KOPT-K1 (cell line): Measurements from ENCODE around the gene GABRB3.
"Not testable (repeated sequence)": the region's sequence is repeated elsewhere in the genome, so short reads cannot be mapped to it uniquely, and the experiment has no call there.

Experiments used
- H3K27ac ChIP-seq: fragments of 200-600 bp; sonication (generic); 2 replicates; pipeline ENCODE4 v1.5.1; 2016; ENCODE audit warnings: antibody characterized with exemption, mild to moderate bottlenecking, low read depth, low read length; ENCODE audit not compliant: poor library complexity, severe bottlenecking
- H3K36me3 ChIP-seq: fragments of 200-600 bp; sonication (generic); 2 replicates; pipeline ENCODE4 v1.5.1; 2017; ENCODE audit warnings: antibody characterized with exemption, mild to moderate bottlenecking, low read length, moderate library complexity; ENCODE audit not compliant: insufficient read depth
- H3K9me3 ChIP-seq: fragments of 200-600 bp; sonication (generic); 2 replicates; pipeline ENCODE4 v1.5.1; 2017; ENCODE audit warnings: antibody characterized with exemption, low read length, mild to moderate bottlenecking; ENCODE audit not compliant: insufficient read depth, poor library complexity, severe bottlenecking

Gene GABRB3

DNA sequence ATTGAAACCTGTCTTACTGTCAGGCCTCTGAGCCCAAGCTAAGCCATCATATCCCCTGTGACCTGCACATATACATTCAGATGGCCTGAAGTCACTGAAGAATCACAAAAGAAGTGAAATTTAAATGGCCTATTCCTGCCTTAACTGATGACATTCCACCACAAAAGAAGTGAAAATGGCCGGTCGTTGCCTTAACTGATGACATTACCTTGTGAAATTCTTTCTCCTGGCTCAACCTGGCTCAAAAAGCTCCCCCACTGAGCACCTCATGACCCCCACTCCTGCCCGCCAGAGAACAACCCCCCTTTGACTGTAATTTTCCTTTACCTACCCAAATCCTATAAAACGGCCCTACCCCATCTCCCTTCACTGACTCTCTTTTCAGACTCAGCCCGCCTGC lies 53.0 kb downstream of the GABRB3 start:
- not testable (repeated sequence) for H3K36me3 ChIP-seq, H3K27ac ChIP-seq

DNA sequence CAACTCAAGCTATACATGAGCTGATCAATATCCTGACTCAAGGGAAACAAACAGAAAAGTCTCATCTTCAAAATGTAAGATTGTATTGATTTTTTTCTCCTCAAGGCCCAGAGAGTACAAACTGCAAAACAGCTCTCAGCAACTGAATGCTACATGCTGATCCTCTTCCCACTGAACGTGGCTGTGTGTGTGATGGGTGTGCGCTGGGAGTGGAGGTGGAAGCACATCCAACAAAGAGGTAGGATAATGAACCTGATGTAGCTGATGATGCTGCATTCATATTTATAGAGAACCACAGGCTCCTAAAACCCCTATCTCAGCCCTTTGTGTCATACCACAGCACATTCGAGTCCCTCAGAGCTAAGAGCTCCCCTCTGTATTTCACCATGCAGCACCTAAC lies 56.8 kb downstream of the GABRB3 start:
- Histone ChIP-seq H3K9me3 (no peaks in the 10 kb centered on the region), H3K36me3 (no peaks in the 10 kb centered on the region), H3K27ac (peak overlapping the region; percentile 57)

More for the DNA sequence above, 53.0 kb downstream of the GABRB3 start:
- H3K9me3 ChIP-seq, result not testable (repeated sequence)

DNA sequence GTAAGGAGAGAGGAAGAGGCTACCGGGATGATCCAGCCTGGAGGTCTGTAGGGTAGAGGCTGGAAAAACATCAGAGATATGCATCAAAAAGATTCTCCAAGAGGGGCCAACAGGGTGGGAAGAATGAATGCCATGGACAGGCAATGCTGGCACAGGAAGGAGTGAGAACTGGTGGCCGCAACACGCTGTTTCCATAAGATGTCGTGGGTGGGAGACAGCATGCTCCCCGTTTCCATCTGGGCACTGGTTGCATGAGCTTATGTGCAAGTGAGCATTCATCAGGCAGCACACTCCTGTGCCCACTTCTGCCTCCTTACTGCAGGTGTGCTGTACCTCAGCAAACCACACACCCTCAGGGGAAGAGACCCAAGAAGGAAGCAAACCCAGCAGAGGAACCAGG lies 59.4 kb downstream of the GABRB3 start:
- Histone ChIP-seq H3K36me3 (no peaks in the 10 kb centered on the region), H3K9me3 (no peaks in the 10 kb centered on the region), H3K27ac (peak overlapping the region; percentile 14)

DNA sequence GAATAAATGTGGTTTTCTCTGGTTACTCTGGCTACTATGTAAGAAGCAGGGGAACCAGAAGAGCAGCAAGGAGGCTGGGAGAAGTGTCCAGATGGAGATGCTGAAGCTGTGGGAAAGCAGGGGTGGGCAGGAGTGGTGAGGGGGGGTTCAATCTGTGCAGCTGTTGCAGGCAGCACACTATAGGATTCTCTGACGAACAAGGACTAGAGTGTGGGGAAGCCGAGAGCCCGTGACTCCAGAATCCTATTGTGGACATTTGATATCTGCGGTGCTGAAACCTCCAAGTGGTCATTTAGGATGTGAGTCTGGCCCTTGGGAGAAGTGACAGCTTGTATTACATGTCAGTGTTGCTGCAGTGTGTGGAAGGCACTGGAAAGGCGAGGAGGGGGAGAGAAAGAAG lies 60.5 kb downstream of the GABRB3 start:
- no peak overlapping the region for H3K27ac ChIP-seq
- no peaks in the 10 kb centered on the region for H3K9me3 ChIP-seq
- H3K36me3 ChIP-seq, result no peaks in the 10 kb centered on the region

DNA sequence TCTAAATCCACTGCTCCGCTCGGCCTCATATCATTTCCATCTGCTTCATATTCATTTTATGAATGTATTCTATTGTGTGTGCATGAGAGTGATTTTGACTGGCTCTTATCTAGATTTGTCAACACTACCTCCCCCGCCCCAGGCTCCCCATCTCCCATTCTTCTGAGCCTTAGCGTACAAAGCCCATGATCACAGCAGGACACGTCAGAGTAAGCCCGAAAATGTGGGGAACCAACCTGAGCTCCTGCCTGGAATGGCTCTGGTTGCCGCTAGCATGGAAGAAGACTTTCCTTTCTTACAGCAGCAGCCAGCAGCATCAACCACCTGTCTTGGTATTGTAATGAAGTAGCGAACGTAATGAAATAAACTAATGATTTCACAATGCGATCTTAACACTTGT lies 61.4 kb downstream of the GABRB3 start:
- Histone ChIP-seq H3K27ac (no peak overlapping the region), H3K9me3 (no peaks in the 10 kb centered on the region), H3K36me3 (no peaks in the 10 kb centered on the region)

DNA sequence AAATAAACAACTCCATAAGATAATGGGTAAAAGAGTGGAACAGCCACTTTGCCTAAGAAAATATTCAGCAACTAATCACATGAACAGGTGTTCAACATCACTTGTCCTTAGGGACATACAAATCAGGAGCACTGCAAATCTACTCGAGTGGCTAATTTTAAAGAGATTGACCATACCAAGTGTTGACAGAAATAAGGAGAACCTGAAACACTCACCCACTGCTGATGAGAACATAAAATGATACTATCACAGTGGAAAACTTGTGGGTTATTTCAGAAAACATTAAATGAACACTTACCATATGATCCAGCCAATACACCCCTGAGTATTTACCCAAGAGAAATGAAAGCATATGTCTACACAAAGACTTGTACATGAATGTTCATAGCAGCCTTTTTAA lies 70.5 kb downstream of the GABRB3 start:
- H3K9me3 ChIP-seq, result no peaks in the 10 kb centered on the region

DNA sequence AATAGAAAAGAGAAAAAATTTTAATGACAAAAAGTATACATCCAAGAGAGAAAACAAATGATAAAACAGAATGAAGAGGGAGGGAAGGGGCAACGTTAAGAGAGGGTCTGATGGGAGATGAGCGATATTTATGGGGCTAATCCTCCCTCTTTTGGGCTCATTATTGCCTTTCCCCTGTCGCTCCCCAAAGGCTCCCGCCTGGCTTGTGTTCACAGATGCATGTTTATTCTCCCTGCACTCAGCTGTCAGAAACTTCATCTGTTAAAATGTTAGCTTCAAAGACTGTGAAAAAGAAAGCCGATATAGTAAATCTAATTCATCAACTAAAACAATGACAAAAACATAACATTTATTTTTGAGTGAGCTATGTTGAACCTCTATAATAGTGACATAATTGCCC lies 74.3 kb downstream of the GABRB3 start:
- no peaks in the 10 kb centered on the region for H3K36me3 ChIP-seq
- peaks cover 9% of the 10 kb centered on the region for H3K9me3 ChIP-seq
- H3K27ac ChIP-seq, result no peak overlapping the region

More for the DNA sequence above, 70.5 kb downstream of the GABRB3 start:
- Histone ChIP-seq H3K36me3 (no peaks in the 10 kb centered on the region), H3K27ac (no peak overlapping the region)

DNA sequence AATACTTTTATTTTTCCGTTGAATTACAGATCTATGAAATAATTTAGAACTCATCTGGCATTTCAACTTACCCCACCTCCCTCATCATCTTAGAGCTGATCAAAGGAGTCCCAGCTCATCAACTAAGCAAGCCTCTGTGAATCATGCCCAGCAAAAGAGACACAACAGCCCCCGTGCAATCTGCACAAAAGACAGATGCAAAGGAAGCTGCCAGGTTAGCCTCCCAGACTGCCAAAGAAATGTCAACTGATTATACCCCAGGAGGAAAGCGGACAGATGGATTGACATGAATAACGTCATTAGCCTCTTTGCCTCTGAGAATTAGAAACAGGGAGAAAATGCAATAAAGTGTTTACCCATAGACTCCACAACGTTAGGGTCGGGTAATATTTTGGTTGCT lies 75.0 kb downstream of the GABRB3 start:
- Histone ChIP-seq H3K9me3 (peaks cover 13% of the 10 kb centered on the region), H3K27ac (no peak overlapping the region)

DNA sequence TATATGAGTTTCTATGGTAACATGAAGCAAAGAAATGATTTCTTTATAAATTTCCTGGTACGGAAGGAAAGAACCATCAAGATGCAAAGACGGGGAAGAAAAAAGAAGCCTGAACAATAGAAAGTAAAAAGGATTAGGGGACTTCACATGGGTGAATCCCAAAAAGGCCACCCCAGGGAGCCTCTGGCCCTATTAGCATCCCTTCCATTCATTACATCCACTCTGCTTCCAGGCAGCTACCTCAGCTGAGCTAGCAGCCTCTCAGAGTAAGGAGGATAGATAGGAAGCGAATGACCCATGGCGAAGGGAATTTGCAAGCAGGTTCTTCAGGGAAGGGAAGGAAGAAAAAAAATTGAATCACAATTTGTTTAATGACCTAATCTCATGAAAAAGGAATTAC lies 81.6 kb downstream of the GABRB3 start:
- H3K9me3 ChIP-seq, result peaks cover 13% of the 10 kb centered on the region
- no peak overlapping the region for H3K27ac ChIP-seq

More for the DNA sequence above, 75.0 kb downstream of the GABRB3 start:
- no peaks in the 10 kb centered on the region for H3K36me3 ChIP-seq

DNA sequence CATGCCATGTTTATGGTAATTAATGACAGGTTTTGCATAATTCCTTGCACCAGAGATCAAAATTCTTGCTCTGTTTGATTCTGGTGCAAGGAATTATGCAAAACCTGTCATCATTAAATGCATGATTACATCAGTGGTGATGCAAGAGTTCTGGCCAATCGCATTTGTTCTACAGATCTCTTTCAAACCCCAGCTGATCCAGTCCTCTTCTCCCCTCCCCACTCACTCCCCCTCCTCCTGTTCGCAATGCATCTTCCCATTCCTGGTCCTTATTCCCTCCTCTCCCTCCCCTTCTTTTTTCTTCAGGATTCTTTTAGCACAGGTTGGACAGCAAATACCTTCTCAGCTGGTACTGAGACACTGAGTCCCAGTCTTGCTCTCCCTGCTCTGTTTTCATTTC lies 82.1 kb downstream of the GABRB3 start:
- Histone ChIP-seq H3K36me3 (no peaks in the 10 kb centered on the region), H3K27ac (no peak overlapping the region), H3K9me3 (peaks cover 13% of the 10 kb centered on the region)

More for the DNA sequence above, 81.6 kb downstream of the GABRB3 start:
- H3K36me3 ChIP-seq, result no peaks in the 10 kb centered on the region

DNA sequence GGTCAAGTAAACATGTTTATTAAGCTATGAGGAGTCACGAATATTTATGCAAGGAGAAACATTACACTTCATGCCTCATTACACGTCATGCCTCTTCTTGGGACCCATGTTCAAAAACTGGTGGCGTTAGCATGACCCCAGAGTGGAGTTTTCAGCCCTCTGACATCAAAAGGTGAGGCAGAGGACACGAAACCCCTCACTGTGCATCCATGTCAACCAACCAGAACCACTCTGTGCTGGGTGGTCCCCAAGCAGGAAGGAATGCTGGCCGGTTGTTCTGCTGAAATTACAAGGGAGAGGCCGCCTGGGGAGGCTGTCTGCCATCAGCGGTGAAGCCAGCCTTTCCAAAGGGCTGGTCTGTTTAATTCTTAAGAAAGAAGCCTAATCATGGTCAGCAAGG lies 83.4 kb downstream of the GABRB3 start:
- Histone ChIP-seq H3K36me3 (no peaks in the 10 kb centered on the region), H3K9me3 (peaks cover 10% of the 10 kb centered on the region), H3K27ac (no peak overlapping the region)

DNA sequence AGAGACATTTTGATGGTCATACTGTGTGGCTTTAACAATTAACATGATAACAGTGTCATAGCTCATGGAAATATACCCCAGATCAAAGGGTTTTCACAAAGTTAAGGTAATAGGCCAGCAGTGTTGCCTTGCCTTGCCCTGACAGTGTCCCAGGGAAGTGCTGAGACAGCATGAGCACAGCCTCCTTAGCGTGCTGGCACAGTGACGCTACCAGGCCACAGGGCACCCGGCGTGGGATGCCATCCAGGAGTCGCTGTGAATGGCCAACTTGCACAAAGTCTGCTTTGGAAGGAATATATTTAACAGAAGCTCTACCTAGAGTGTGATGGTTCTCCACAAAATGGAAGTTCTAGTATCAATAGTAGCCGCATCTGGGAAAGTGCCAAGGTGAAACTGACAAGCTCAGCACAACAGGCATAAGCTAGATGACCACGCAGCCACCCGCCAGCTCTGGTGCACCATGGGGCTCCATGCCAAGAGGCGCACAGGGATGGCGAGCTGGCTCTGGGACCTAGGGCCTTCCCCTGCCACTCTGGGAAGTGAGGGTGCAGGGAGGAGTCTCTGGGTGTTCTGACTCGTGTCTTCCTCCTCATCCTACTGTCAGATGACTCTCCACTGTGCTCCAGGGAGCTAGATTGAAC lies 86.2 kb downstream of the GABRB3 start:
- Histone ChIP-seq H3K9me3 (no peaks in the 10 kb centered on the region), H3K27ac (no peak overlapping the region)

DNA sequence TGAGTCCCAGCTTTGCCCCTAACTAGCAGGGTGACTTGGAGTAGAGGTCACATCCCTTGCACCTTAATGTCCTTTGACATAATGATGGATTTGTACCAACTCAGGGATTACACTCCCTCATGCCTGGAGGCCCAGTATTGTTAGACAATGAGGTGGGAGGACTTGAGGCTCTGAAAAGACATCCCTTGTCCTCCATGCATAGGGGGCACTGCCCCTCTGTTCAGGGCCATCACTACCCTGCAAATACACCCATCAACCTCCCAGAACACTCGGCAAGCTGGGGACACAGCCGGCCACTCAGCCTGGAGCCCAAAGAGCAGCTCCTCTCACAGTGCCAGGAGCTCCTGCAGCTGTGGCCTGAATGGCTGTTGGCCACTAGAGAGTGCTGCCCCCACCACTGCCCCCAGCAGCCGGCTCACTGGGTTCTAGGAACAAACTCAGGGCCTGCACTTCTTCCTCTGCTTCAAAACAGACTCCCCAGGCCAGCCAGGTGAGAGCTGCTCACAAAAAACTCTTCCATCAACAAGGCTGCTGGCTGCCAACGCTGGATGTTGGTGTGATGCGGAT lies 90.2 kb downstream of the GABRB3 start:
- H3K36me3 ChIP-seq, result no peaks in the 10 kb centered on the region
- no peaks in the 10 kb centered on the region for H3K9me3 ChIP-seq
- H3K27ac ChIP-seq, result no peak overlapping the region

More for the DNA sequence above, 86.2 kb downstream of the GABRB3 start:
- no peaks in the 10 kb centered on the region for H3K36me3 ChIP-seq

DNA sequence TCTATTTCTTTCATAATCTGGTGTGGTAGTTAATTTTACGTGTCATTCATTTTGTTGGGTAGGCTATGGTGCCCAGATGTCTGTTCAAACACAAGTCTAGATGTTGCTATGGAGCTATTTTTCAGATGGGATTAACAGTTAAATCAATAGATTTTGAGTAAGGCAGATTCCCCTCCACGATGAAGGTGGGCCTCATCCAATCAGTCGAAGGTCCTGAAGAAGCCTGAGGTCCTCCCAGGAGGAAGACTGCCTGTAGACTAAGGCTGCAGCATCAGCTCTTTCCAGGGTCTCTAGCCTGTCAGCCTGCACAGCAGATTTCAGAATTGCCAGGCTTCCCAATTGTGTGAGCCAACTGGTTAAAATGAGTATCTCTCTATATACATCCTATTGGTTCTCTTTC lies 92.9 kb downstream of the GABRB3 start:
- Histone ChIP-seq H3K27ac (no peak overlapping the region), H3K36me3 (no peaks in the 10 kb centered on the region), H3K9me3 (no peaks in the 10 kb centered on the region)

DNA sequence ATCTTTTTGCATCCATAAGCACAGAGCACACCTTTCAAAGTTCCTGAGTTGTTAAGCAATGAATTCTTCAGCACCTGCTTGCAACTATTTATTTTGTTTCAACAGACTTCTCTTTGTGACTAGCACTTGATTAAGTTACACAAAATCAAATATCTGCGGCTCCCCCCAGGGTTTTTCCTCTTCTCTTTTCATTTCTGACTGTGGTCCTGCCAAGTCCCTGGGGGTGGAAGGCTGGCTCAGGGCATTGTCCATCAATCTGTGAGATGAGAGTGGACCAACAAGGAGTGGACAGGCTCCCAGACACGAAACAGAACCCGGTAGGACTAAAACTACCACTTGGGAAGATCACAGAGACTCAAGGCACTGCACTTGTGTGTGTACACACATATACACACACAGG lies 96.8 kb downstream of the GABRB3 start:
- Histone ChIP-seq H3K36me3 (no peaks in the 10 kb centered on the region), H3K27ac (no peak overlapping the region), H3K9me3 (no peaks in the 10 kb centered on the region)

DNA sequence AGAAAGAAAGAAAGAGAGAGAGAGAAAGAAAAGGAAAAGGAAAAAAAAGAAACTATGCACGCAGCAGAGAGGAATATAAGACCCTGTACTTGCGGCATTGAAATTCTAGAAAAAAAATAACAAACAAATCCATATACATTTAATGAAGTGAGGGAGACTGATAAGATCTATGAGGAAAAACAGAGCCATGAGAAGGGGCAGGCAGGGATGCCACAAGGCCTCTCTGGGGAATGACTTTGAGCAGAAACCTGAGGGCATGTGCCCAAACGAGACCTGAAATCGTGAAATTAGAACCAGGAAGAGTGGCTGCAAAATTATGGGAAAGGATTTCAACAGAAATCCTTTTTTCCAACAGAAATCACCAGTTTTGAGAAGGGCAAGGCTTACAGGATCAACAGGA lies 98.4 kb downstream of the GABRB3 start:
- Histone ChIP-seq H3K36me3 (no peaks in the 10 kb centered on the region), H3K27ac (no peak overlapping the region), H3K9me3 (no peaks in the 10 kb centered on the region)
